ENCODE measurements around the gene CACHD1.
"Not testable (repeated sequence)": the region's sequence is repeated elsewhere in the genome, so short reads cannot be mapped to it uniquely, and the experiment has no call there.

The CACHD1 gene

GRCh38 chr1:64703600-64703999, 233.7 kb downstream of the CACHD1 start:
- 75% methylated on average over 2 of the region's 2 CpGs for WGBS
- no peak overlapping the region for H3K4me3 ChIP-seq (ENCODE audit: low read length)

GRCh38 chr1:64705591-64705990, 235.7 kb downstream of the CACHD1 start:
- Histone ChIP-seq H3K4me3 (ENCODE audit: low read length) (no peak overlapping the region), H3K9ac (ENCODE audit: low read depth, low read length) (no peak overlapping the region), H3K4me1 (ENCODE audit: insufficient read depth, low read length) (no peaks in the 10 kb centered on the region), H3K9me3 (ENCODE audit: insufficient read depth, low read depth, low read length) (no peaks in the 10 kb centered on the region), H3K27ac (ENCODE audit: low read depth, low read length) (no peak overlapping the region), H3K27me3 (ENCODE audit: insufficient read depth, low read length) (no peaks in the 10 kb centered on the region), H3K36me3 (ENCODE audit: insufficient read depth, low read length) (no peaks in the 10 kb centered on the region)
- 61% methylated on average over 1 of the region's 1 CpG for WGBS

More at GRCh38 chr1:64703600-64703999, 233.7 kb downstream of the CACHD1 start:
- no peaks in the 10 kb centered on the region for H3K9me3 ChIP-seq (ENCODE audit: insufficient read depth, low read depth, low read length)
- peaks cover 6% of the 10 kb centered on the region; the same call in 1 of the 2 replicates for H3K4me1 ChIP-seq (ENCODE audit: insufficient read depth, low read length)
- no peaks in the 10 kb centered on the region for H3K36me3 ChIP-seq (ENCODE audit: insufficient read depth, low read length)
- no peak overlapping the region for H3K9ac ChIP-seq (ENCODE audit: low read depth, low read length)
- no peak overlapping the region for H3K27ac ChIP-seq (ENCODE audit: low read depth, low read length)
- no peaks in the 10 kb centered on the region for H3K27me3 ChIP-seq (ENCODE audit: insufficient read depth, low read length)

DNA sequence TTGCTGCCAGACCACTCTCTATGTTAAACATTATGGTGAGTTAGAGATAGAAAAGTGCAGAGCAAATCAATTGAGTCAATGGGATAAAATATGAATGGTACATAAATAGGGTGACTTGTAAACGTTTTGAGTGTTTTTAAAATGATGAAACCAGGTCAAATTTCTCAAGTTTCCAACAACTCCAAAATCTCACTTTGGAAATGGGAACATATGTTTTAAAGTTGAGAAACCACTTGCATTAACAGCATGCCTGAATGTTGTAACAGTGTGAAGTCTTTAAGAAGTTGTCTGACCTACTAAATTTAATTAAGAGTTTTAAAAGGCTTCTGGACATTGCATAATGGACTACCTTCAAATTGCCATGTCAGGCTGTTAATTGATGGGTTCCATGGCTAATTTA, 241.3 kb downstream of the CACHD1 start:
- no peaks in the 10 kb centered on the region for H3K4me1 ChIP-seq (ENCODE audit: insufficient read depth, low read length)
- H3K4me3 ChIP-seq (ENCODE audit: low read length), result no peak overlapping the region
- no peak overlapping the region for H3K27ac ChIP-seq (ENCODE audit: low read depth, low read length)
- WGBS, result 43% methylated on average over 1 of the region's 1 CpG
- H3K9me3 ChIP-seq (ENCODE audit: insufficient read depth, low read depth, low read length), result no peaks in the 10 kb centered on the region
- no peaks in the 10 kb centered on the region for H3K27me3 ChIP-seq (ENCODE audit: insufficient read depth, low read length)
- no peaks in the 10 kb centered on the region for H3K36me3 ChIP-seq (ENCODE audit: insufficient read depth, low read length)
- H3K9ac ChIP-seq (ENCODE audit: low read depth, low read length), result no peak overlapping the region

- Histone ChIP-seq H3K36me3 (ENCODE audit: insufficient read depth, low read length) (no peaks in the 10 kb centered on the region), H3K27me3 (ENCODE audit: insufficient read depth, low read length) (no peaks in the 10 kb centered on the region), H3K9me3 (ENCODE audit: insufficient read depth, low read depth, low read length) (no peaks in the 10 kb centered on the region), H3K4me1 (ENCODE audit: insufficient read depth, low read length) (no peaks in the 10 kb centered on the region), H3K9ac (ENCODE audit: low read depth, low read length) (no peak overlapping the region), H3K27ac (ENCODE audit: low read depth, low read length) (no peak overlapping the region), H3K4me3 (ENCODE audit: low read length) (no peak overlapping the region)
- 75% methylated on average over 2 of the region's 2 CpGs for WGBS
Observed at GRCh38 chr1:64712049-64712448, 242.1 kb downstream of the CACHD1 start.

DNA sequence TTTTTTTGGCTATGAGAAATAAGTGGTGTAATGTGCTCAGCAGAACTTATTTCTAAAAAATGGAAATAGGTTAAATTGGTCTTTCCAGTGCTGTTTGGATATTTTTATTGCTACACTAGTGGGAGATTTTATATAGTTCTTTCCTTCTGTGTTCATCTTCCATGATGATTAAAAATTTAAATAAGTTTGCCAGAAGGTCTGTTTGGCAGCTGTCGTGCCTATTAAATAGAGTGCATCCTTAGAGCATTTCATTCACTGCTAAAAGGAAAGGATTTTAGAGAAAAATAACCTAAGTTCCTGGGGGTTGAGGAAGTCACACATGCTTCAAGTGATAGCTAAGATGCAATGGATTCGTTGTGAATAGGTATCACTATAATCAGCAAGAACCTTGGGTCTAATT, 245.3 kb downstream of the CACHD1 start:
- Histone ChIP-seq H3K27ac (ENCODE audit: low read depth, low read length) (no peak overlapping the region), H3K36me3 (ENCODE audit: insufficient read depth, low read length) (no peaks in the 10 kb centered on the region), H3K9ac (ENCODE audit: low read depth, low read length) (no peak overlapping the region), H3K27me3 (ENCODE audit: insufficient read depth, low read length) (no peaks in the 10 kb centered on the region), H3K4me3 (ENCODE audit: low read length) (no peak overlapping the region), H3K4me1 (ENCODE audit: insufficient read depth, low read length) (no peaks in the 10 kb centered on the region), H3K9me3 (ENCODE audit: insufficient read depth, low read depth, low read length) (no peaks in the 10 kb centered on the region)
- WGBS, result 95% methylated on average over 2 of the region's 2 CpGs

DNA sequence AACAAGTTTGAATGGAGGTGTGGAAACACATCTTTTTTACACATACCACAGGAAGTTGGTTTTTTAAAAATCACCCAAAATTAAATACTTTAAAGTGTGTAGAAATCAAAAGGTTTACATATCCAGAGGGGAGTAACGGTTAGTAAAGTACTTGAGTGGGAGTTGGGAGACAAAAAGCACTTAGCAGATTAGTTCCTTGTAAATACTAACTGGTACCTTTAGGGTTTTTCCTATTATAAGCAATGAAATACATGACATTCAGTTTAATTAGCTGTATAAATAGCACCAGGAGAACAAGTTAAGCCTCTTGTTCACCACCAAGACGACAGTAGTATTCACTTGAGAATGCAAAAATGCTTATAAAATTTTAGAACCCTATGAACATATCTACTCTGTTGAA, 251.2 kb downstream of the CACHD1 start:
- H3K27ac ChIP-seq (ENCODE audit: low read depth, low read length), result no peak overlapping the region
- H3K9ac ChIP-seq (ENCODE audit: low read depth, low read length), result no peak overlapping the region
- H3K27me3 ChIP-seq (ENCODE audit: insufficient read depth, low read length), result no peaks in the 10 kb centered on the region
- H3K9me3 ChIP-seq (ENCODE audit: insufficient read depth, low read depth, low read length), result no peaks in the 10 kb centered on the region
- H3K36me3 ChIP-seq (ENCODE audit: insufficient read depth, low read length), result no peaks in the 10 kb centered on the region
- no peak overlapping the region for H3K4me3 ChIP-seq (ENCODE audit: low read length)
- no peaks in the 10 kb centered on the region for H3K4me1 ChIP-seq (ENCODE audit: insufficient read depth, low read length)
- WGBS, result 83% methylated on average over 2 of the region's 2 CpGs

- Histone ChIP-seq H3K36me3 (ENCODE audit: insufficient read depth, low read length) (no peaks in the 10 kb centered on the region), H3K9ac (ENCODE audit: low read depth, low read length) (no peak overlapping the region), H3K27ac (ENCODE audit: low read depth, low read length) (no peak overlapping the region), H3K9me3 (ENCODE audit: insufficient read depth, low read depth, low read length) (no peaks in the 10 kb centered on the region), H3K4me1 (ENCODE audit: insufficient read depth, low read length) (no peaks in the 10 kb centered on the region), H3K4me3 (ENCODE audit: low read length) (no peak overlapping the region), H3K27me3 (ENCODE audit: insufficient read depth, low read length) (no peaks in the 10 kb centered on the region)
- 90% methylated on average over 2 of the region's 2 CpGs for WGBS
Observed at GRCh38 chr1:64721576-64722145, 251.7 kb downstream of the CACHD1 start.

GRCh38 chr1:64727861-64728260, 257.9 kb downstream of the CACHD1 start:
- Histone ChIP-seq H3K9me3 (ENCODE audit: insufficient read depth, low read depth, low read length) (no peaks in the 10 kb centered on the region), H3K27ac (ENCODE audit: low read depth, low read length) (no peak overlapping the region), H3K4me1 (ENCODE audit: insufficient read depth, low read length) (no peaks in the 10 kb centered on the region), H3K36me3 (ENCODE audit: insufficient read depth, low read length) (no peaks in the 10 kb centered on the region), H3K27me3 (ENCODE audit: insufficient read depth, low read length) (no peaks in the 10 kb centered on the region), H3K9ac (ENCODE audit: low read depth, low read length) (no peak overlapping the region), H3K4me3 (ENCODE audit: low read length) (no peak overlapping the region)
- 89% methylated on average over 1 of the region's 1 CpG for WGBS

- WGBS, result 84% methylated on average over 2 of the region's 3 CpGs
- H3K36me3 ChIP-seq (ENCODE audit: insufficient read depth, low read length), result no peaks in the 10 kb centered on the region
- no peak overlapping the region for H3K27ac ChIP-seq (ENCODE audit: low read depth, low read length)
- H3K4me1 ChIP-seq (ENCODE audit: insufficient read depth, low read length), result no peaks in the 10 kb centered on the region
- no peak overlapping the region for H3K4me3 ChIP-seq (ENCODE audit: low read length)
- no peak overlapping the region for H3K9ac ChIP-seq (ENCODE audit: low read depth, low read length)
- H3K27me3 ChIP-seq (ENCODE audit: insufficient read depth, low read length), result no peaks in the 10 kb centered on the region
- no peaks in the 10 kb centered on the region for H3K9me3 ChIP-seq (ENCODE audit: insufficient read depth, low read depth, low read length)
Observed at GRCh38 chr1:64733581-64734286, 263.8 kb downstream of the CACHD1 start.

GRCh38 chr1:64734287-64734652, 264.3 kb downstream of the CACHD1 start:
- WGBS, result 58% methylated on average over 3 of the region's 3 CpGs
- Histone ChIP-seq H3K4me3 (ENCODE audit: low read length) (no peak overlapping the region), H3K9ac (ENCODE audit: low read depth, low read length) (no peak overlapping the region), H3K4me1 (ENCODE audit: insufficient read depth, low read length) (no peaks in the 10 kb centered on the region), H3K27ac (ENCODE audit: low read depth, low read length) (no peak overlapping the region), H3K9me3 (ENCODE audit: insufficient read depth, low read depth, low read length) (no peaks in the 10 kb centered on the region), H3K27me3 (ENCODE audit: insufficient read depth, low read length) (peaks cover 2% of the 10 kb centered on the region; the same call in 1 of the 2 replicates), H3K36me3 (ENCODE audit: insufficient read depth, low read length) (no peaks in the 10 kb centered on the region)

GRCh38 chr1:64740687-64741086, 270.8 kb downstream of the CACHD1 start:
- not testable (repeated sequence) for H3K9ac ChIP-seq (ENCODE audit: low read depth, low read length); H3K4me1 ChIP-seq (ENCODE audit: insufficient read depth, low read length); H3K27ac ChIP-seq (ENCODE audit: low read depth, low read length); H3K9me3 ChIP-seq (ENCODE audit: insufficient read depth, low read depth, low read length); H3K27me3 ChIP-seq (ENCODE audit: insufficient read depth, low read length); H3K4me3 ChIP-seq (ENCODE audit: low read length); H3K36me3 ChIP-seq (ENCODE audit: insufficient read depth, low read length)
- WGBS, result 100% methylated on average over 1 of the region's 1 CpG

Data from HUES64 (cell line).